GM21825 (cell line): ENCODE measurements around the gene ADAR.

Experiments
- ATAC-seq: cut with Tn5 transposase; IDR thresholded peaks from one replicate; pipeline ENCODE4 v1.9.1; 2021; ENCODE audit warnings: mild to moderate bottlenecking, moderate library complexity; ENCODE audit not compliant: unreplicated experiment

ADAR gene

DNA sequence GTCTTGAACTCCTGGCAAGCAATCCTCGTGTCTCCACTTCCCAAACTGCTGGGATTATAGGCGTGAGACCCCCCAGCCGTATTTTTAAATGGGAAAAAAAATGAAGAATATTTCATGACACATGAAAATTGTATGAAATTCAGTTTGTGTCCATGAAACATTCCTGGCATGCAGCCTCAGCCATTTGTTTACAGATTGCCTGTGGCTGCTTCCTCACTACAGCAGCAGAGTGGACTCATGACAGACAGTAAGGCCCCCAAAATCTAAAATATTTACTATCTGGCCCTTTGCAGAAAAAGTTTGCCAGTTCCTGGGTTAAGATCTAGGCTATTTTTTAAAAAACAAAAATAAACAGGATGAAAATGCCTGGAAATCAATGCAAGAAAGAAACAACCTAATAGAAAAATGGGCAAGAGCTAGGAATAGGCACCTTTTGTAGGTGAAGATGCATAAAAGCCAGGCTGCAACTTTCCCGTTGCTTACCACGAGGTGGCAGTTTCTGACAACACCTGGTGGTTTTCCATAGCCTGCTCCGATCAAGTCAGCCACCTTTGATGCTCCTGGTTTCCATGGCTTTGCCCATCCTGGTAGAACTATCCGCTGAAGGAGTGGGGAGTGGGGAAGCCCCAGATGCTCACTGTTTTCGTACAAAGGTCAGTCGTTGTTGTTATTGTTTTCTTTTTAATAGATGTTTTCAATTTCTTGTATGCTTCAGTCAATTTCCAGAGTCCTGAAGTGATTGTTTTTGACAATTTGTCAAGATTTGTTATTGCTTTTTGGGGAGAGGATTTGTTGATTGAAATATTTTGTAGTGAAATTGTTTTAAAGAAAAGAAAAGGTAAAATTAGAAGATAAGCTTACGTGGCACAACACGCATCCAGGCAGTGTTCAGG is 73.8 kb downstream of the ADAR start:
- ATAC-seq: no peak
